Naive thymus-derived CD4-positive, alpha-beta T cell (primary cell): ENCODE results near the gene RELL1. TPM values are rescaled to one million over a fixed set of nuclear protein-coding genes. Genes with fewer than 3 reads are reported as not detected.
A peak's percentile ranks its signal among the peaks of the same experiment; 100 is the strongest.

Experiments
- ATAC-seq: fragments of 150-1000 bp; cut with Tn5 transposase; 2 replicates; pipeline ENCODE4 v1.10.0; 2021; ENCODE audit warnings: mild to moderate bottlenecking, moderate library complexity
- CTCF ChIA-PET: fragments of 350-600 bp; sonication (Branson Sonifier 250); formaldehyde crosslinking; loops from one replicate; lab custom pipeline; 2021; ENCODE audit warnings: antibody characterized with exemption; lab: Charles Lee
- POLR2A ChIA-PET: fragments of 350-600 bp; sonication (Branson Sonifier 250); formaldehyde crosslinking; loops from one replicate; lab custom pipeline; 2021; ENCODE audit warnings: antibody characterized with exemption, inconsistent platforms; lab: Charles Lee
- DNase-seq, 9 donors: peaks; one replicate each; pipeline versions ENCODE4 v3.0.0 to v3.0.0-alpha.2; 2020 to 2022; ENCODE audit warnings: mixed read lengths in 1 of 9
- H3K27ac ChIP-seq: one replicate; pipeline ENCODE4 v1.7.0; 2013; ENCODE audit warnings: mild to moderate bottlenecking, low read depth, low read length, moderate library complexity
- H3K27me3 ChIP-seq, 2 donors: one replicate each; pipeline ENCODE4 v1.7.0; 2013; ENCODE audit warnings: low read length in 2 of 2, mild to moderate bottlenecking in 2 of 2, moderate library complexity in 2 of 2; ENCODE audit not compliant: control insufficient read depth in 2 of 2, insufficient read depth in 2 of 2
- H3K36me3 ChIP-seq, 3 experiments: 1 replicate in 2 of 3; 2 replicates in 1 of 3; pipeline ENCODE4 v1.7.0; 2013; ENCODE audit warnings: low read length in 3 of 3, mild to moderate bottlenecking in 3 of 3, moderate library complexity in 1 of 3; ENCODE audit not compliant: insufficient read depth in 3 of 3, control insufficient read depth in 2 of 3
- H3K4me1 ChIP-seq, 2 donors: one replicate each; pipeline ENCODE4 v1.7.0; 2013; ENCODE audit warnings: low read length in 2 of 2, mild to moderate bottlenecking in 2 of 2, moderate library complexity in 1 of 2; ENCODE audit not compliant: control insufficient read depth in 2 of 2, insufficient read depth in 2 of 2
- H3K4me3 ChIP-seq: 2 replicates; pipeline ENCODE4 v1.7.0; 2013; ENCODE audit warnings: mild to moderate bottlenecking, low read length
- H3K9me3 ChIP-seq, 3 experiments: 1 replicate in 2 of 3; 2 replicates in 1 of 3; pipeline ENCODE4 v1.7.0; 2013; ENCODE audit warnings: low read length in 3 of 3; ENCODE audit not compliant: control insufficient read depth in 2 of 3
- H3K27ac Mint-ChIP-seq, 9 donors: one replicate each; pipeline ENCODE4 v1.8.0; 2020 to 2022; ENCODE audit warnings: mixed read lengths in 9 of 9, mild to moderate bottlenecking in 8 of 9, moderate library complexity in 5 of 9, inconsistent platforms in 2 of 9
- H3K27me3 Mint-ChIP-seq, 5 donors: one replicate each; pipeline ENCODE4 v1.8.0; 2021 to 2022; ENCODE audit warnings: mixed read lengths in 5 of 5, mild to moderate bottlenecking in 1 of 5
- H3K36me3 Mint-ChIP-seq, 5 donors: one replicate each; pipeline ENCODE4 v1.8.0; 2020 to 2022; ENCODE audit warnings: mixed read lengths in 5 of 5, mild to moderate bottlenecking in 3 of 5, inconsistent platforms in 1 of 5
- H3K4me1 Mint-ChIP-seq, 7 donors: one replicate each; pipeline ENCODE4 v1.8.0; 2020 to 2022; ENCODE audit warnings: mixed read lengths in 7 of 7, mild to moderate bottlenecking in 3 of 7, inconsistent platforms in 1 of 7
- H3K4me3 Mint-ChIP-seq, 10 donors: one replicate each; pipeline ENCODE4 v1.8.0; 2020 to 2022; ENCODE audit warnings: mild to moderate bottlenecking in 10 of 10, mixed read lengths in 10 of 10, moderate library complexity in 6 of 10, inconsistent platforms in 2 of 10
- H3K9me3 Mint-ChIP-seq, 11 donors: one replicate each; pipeline ENCODE4 v1.8.0; 2020 to 2022; ENCODE audit warnings: mixed read lengths in 11 of 11, mild to moderate bottlenecking in 4 of 11, inconsistent platforms in 1 of 11, moderate library complexity in 1 of 11
- intact Hi-C, 2 donors: fragments of 100-400 bp; cut with micrococcal nuclease; formaldehyde crosslinking; loops; one replicate each; pipeline ENCODE4 v1.15.1; 2023
- polyA plus RNA-seq, 2 donors: library from polyadenylated mRNA; unstranded; fragments of 300-500 nt; fragmentation: Illumina TruSeq; gene quantifications; one replicate each; pipeline ENCODE4 v1.2.3, GENCODE V29; 2021
- total RNA-seq, 6 experiments: library from RNA in 5 of 6; stranded (reverse) in 5 of 6; gene quantifications; 1 replicate in 5 of 6; 2 replicates in 1 of 6; pipeline ENCODE4 v1.2.3 and lab custom pipeline; 2021 to 2026

Gene RELL1
- total and polyA plus RNA-seq, 7 experiments from 2014 or later = 4.8 to 35.2 (median 27.1) TPM

- no peak for ATAC-seq
- Histone ChIP-seq H3K4me3 (no peak overlapping the region), H3K36me3 (no peaks in the 10 kb centered on the region), H3K27ac (no peak overlapping the region), H3K27me3 (no peaks in the 10 kb centered on the region), H3K4me1 (peaks cover 0 to 3% of the 10 kb centered on the region in 2 donors), H3K9me3 (no peaks in the 10 kb centered on the region)
- H3K4me3 Mint-ChIP-seq = no peak overlapping the region
- no peaks in the 10 kb centered on the region for H3K27me3 Mint-ChIP-seq
- H3K36me3 Mint-ChIP-seq = peaks cover 6 to 27% (median 20%) of the 10 kb centered on the region in 5 donors
- H3K4me1 Mint-ChIP-seq = peaks cover 7 to 23% (median 11%) of the 10 kb centered on the region in 7 donors
- peaks cover 0 to 11% (median 2%) of the 10 kb centered on the region in 11 donors for H3K9me3 Mint-ChIP-seq
- H3K27ac Mint-ChIP-seq = peak overlapping the region in 5 of 9 donors; percentile 53 to 81 (median 68)
- POLR2A ChIA-PET = no interaction called here
- intact Hi-C loops = no loop called here
- CTCF ChIA-PET = no interaction called here
- no peak for DNase-seq
Measured at GRCh38 chr4:37605843-37606565, 80.2 kb downstream of the RELL1 start.

- Mint-ChIP-seq H3K36me3 (peaks cover 3 to 18% (median 13%) of the 10 kb centered on the region in 5 donors), H3K4me3 (peak overlapping the region in 1 of 10 donors; percentile 42), H3K27ac (no peak overlapping the region), H3K9me3 (peaks cover 0 to 9% (median 2%) of the 10 kb centered on the region in 11 donors), H3K4me1 (peaks cover 7 to 23% (median 11%) of the 10 kb centered on the region in 7 donors), H3K27me3 (no peaks in the 10 kb centered on the region)
- no peaks in the 10 kb centered on the region for H3K36me3 ChIP-seq
- H3K4me3 ChIP-seq = no peak overlapping the region
- intact Hi-C loops = loop anchor here in 1 of 2 donors (5.0 kb wide), 1 partner anchor 373 kb away; no protein-coding TSS in a partner anchor
- ChIA-PET POLR2A (interaction anchor here (0.6 to 0.8 kb wide), 2 partner anchors 29 to 288 kb away, joined by 3 to 4 read pairs; no protein-coding TSS in a partner anchor), CTCF (interaction anchor here (0.7 to 6.8 kb wide), 8 partner anchors 18 to 431 kb away, joined by 3 to 47 read pairs (median 6); a partner anchor contains a TSS)
- no peaks in the 10 kb centered on the region for H3K27me3 ChIP-seq
- H3K9me3 ChIP-seq = no peaks in the 10 kb centered on the region
- ATAC-seq (no peak), DNase-seq (no peak)
- peaks cover 0 to 3% of the 10 kb centered on the region in 2 donors for H3K4me1 ChIP-seq
- no peak overlapping the region for H3K27ac ChIP-seq
Measured at GRCh38 chr4:37604461-37604860, 81.7 kb downstream of the RELL1 start.

GRCh38 chr4:37603711-37604110, 82.5 kb downstream of the RELL1 start:
- H3K4me3 ChIP-seq = no peak overlapping the region
- Mint-ChIP-seq H3K27me3 (no peaks in the 10 kb centered on the region), H3K27ac (peak overlapping the region in 1 of 9 donors; percentile 15), H3K4me3 (no peak overlapping the region), H3K9me3 (peaks cover 0 to 1% (median 0%) of the 10 kb centered on the region in 11 donors), H3K36me3 (peaks cover 0 to 11% (median 5%) of the 10 kb centered on the region in 5 donors), H3K4me1 (peaks cover 6 to 30% (median 11%) of the 10 kb centered on the region in 7 donors)
- DNase-seq (no peak), ATAC-seq (no peak)
- POLR2A ChIA-PET = interaction anchor here (0.8 kb wide), 1 partner anchor 289 kb away, joined by 3 read pairs; no protein-coding TSS in a partner anchor
- CTCF ChIA-PET = interaction anchor here (0.6 to 6.8 kb wide), 13 partner anchors 10 to 431 kb away, joined by 3 to 47 read pairs (median 6); partner anchors contain the start of gene RELL1
- H3K27ac ChIP-seq = no peak overlapping the region
- H3K27me3 ChIP-seq = no peaks in the 10 kb centered on the region
- intact Hi-C loops = loop anchor here (1.0 to 5.0 kb wide), 8 partner anchors 82 to 432 kb away; partner anchors contain the start of gene TBC1D1 (in 2 of the 2)
- no peaks in the 10 kb centered on the region for H3K36me3 ChIP-seq
- H3K9me3 ChIP-seq = no peaks in the 10 kb centered on the region
- H3K4me1 ChIP-seq = peaks cover 0 to 3% of the 10 kb centered on the region in 2 donors

GRCh38 chr4:37603070-37603468, 83.1 kb downstream of the RELL1 start:
- ATAC-seq (peak; percentile 87), DNase-seq (peak; percentile 38 to 84 (median 64))
- H3K27me3 ChIP-seq = no peaks in the 10 kb centered on the region
- H3K36me3 ChIP-seq = no peaks in the 10 kb centered on the region
- POLR2A ChIA-PET = no interaction called here
- CTCF ChIA-PET = interaction anchor here (0.5 to 6.8 kb wide), 18 partner anchors 9 to 1828 kb away, joined by 3 to 47 read pairs (median 4); partner anchors contain the start of gene RELL1
- no peaks in the 10 kb centered on the region for H3K9me3 ChIP-seq
- no peak overlapping the region for H3K27ac ChIP-seq
- no peak overlapping the region for H3K4me3 ChIP-seq
- intact Hi-C loops = loop anchor here (1.0 to 5.0 kb wide), 8 partner anchors 82 to 432 kb away; partner anchors contain the start of gene TBC1D1 (in 2 of the 2)
- Mint-ChIP-seq H3K27me3 (no peaks in the 10 kb centered on the region), H3K27ac (peak overlapping the region in 5 of 9 donors; percentile 2 to 70 (median 55)), H3K36me3 (peaks cover 0 to 12% (median 3%) of the 10 kb centered on the region in 5 donors), H3K4me3 (peak overlapping the region in 2 of 10 donors; percentile 3 to 58), H3K4me1 (peaks cover 6 to 33% (median 11%) of the 10 kb centered on the region in 7 donors), H3K9me3 (no peaks in the 10 kb centered on the region)
- H3K4me1 ChIP-seq = peaks cover 0 to 3% of the 10 kb centered on the region in 2 donors

GRCh38 chr4:37602454-37603069, 83.6 kb downstream of the RELL1 start:
- Mint-ChIP-seq H3K36me3 (peaks cover 0 to 12% (median 0%) of the 10 kb centered on the region in 5 donors), H3K4me1 (peaks cover 6 to 33% (median 11%) of the 10 kb centered on the region in 7 donors), H3K27ac (peak overlapping the region in 4 of 9 donors; percentile 23 to 70 (median 58)), H3K9me3 (no peaks in the 10 kb centered on the region), H3K4me3 (no peak overlapping the region), H3K27me3 (no peaks in the 10 kb centered on the region)
- H3K27me3 ChIP-seq = no peaks in the 10 kb centered on the region
- DNase-seq (peak in 1 of 9 donors; percentile 4), ATAC-seq (no peak)
- CTCF ChIA-PET = interaction anchor here (0.7 to 6.8 kb wide), 17 partner anchors 9 to 1682 kb away, joined by 3 to 47 read pairs (median 4); partner anchors contain the start of gene RELL1
- no peak overlapping the region for H3K4me3 ChIP-seq
- H3K4me1 ChIP-seq = peaks cover 0 to 3% of the 10 kb centered on the region in 2 donors
- H3K27ac ChIP-seq = no peak overlapping the region
- H3K36me3 ChIP-seq = no peaks in the 10 kb centered on the region
- H3K9me3 ChIP-seq = no peaks in the 10 kb centered on the region
- intact Hi-C loops = loop anchor here (1.0 to 5.0 kb wide), 8 partner anchors 83 to 433 kb away; partner anchors contain the start of gene TBC1D1 (in 2 of the 2)
- POLR2A ChIA-PET = no interaction called here

GRCh38 chr4:37601531-37601930, 84.6 kb downstream of the RELL1 start:
- Mint-ChIP-seq H3K27ac (peak overlapping the region in 1 of 9 donors; percentile 82), H3K36me3 (peaks cover 0 to 8% (median 0%) of the 10 kb centered on the region in 5 donors), H3K4me1 (peaks cover 6 to 28% (median 11%) of the 10 kb centered on the region in 7 donors), H3K4me3 (peak overlapping the region in 1 of 10 donors; percentile 13), H3K9me3 (no peaks in the 10 kb centered on the region), H3K27me3 (no peaks in the 10 kb centered on the region)
- no peak for DNase-seq
- Histone ChIP-seq H3K4me1 (peaks cover 0 to 3% of the 10 kb centered on the region in 2 donors), H3K9me3 (no peaks in the 10 kb centered on the region), H3K27ac (no peak overlapping the region), H3K4me3 (no peak overlapping the region), H3K36me3 (no peaks in the 10 kb centered on the region), H3K27me3 (no peaks in the 10 kb centered on the region)
- intact Hi-C loops = loop anchor here in 1 of 2 donors (5.0 kb wide), 1 partner anchor 376 kb away; no protein-coding TSS in a partner anchor
- ATAC-seq = no peak
- ChIA-PET POLR2A (interaction anchor here (0.6 kb wide), 1 partner anchor 223 kb away, joined by 3 read pairs; no protein-coding TSS in a partner anchor), CTCF (interaction anchor here (0.6 to 6.8 kb wide), 10 partner anchors 19 to 422 kb away, joined by 3 to 47 read pairs (median 4); no protein-coding TSS in a partner anchor)
